Mammary epithelial cell (primary cell): Measurements from ENCODE around the gene IGF2R.

Experiments
- CTCF ChIP-seq, 2 donors: IDR thresholded peaks in 1 of 2; conservative IDR thresholded peaks in 1 of 2; 2 replicates each; pipeline ENCODE4 v1.5.1; 2011 to 2012; ENCODE audit warnings: inconsistent platforms in 2 of 2, low read length in 2 of 2, mild to moderate bottlenecking in 2 of 2, control low read depth in 1 of 2, low read depth in 1 of 2; ENCODE audit not compliant: insufficient read depth in 1 of 2; ENCODE audit errors: extremely low read depth in 1 of 2
- EZH2 ChIP-seq: IDR thresholded peaks from 2 replicates; pipeline ENCODE4 v1.6.1; 2012; ENCODE audit warnings: low read length, inconsistent platforms, borderline replicate concordance

- TF ChIP-seq EZH2, result no peak
- TF ChIP-seq CTCF (conservative IDR thresholded peaks at IDR 0.05 in 1 of 2, IDR thresholded peaks at IDR 0.05 in 1 of 2; ENCODE audit: extremely low read depth in 1 of 2, insufficient read depth in 1 of 2, low read depth in 1 of 2, low read length in 2 of 2), result no peak
Observed at GRCh38 chr6:159966981-159967380, 1.9 kb upstream of the IGF2R start.
